DMS153 treated with DMSO at 0.1 percent for 48 hours (cell line): ENCODE results near the gene TRERF1.

Experiments used
- DNase-seq: peaks from one replicate; lab custom pipeline; 2025; ENCODE audit not compliant: unreplicated experiment; lab: John Stamatoyannopoulos, UW

TRERF1 gene

GRCh38 chr6:42280966-42281533, 170.7 kb downstream of the TRERF1 start:
- no peak for DNase-seq

GRCh38 chr6:42279966-42280629, 171.6 kb downstream of the TRERF1 start:
- no peak for DNase-seq

DNA sequence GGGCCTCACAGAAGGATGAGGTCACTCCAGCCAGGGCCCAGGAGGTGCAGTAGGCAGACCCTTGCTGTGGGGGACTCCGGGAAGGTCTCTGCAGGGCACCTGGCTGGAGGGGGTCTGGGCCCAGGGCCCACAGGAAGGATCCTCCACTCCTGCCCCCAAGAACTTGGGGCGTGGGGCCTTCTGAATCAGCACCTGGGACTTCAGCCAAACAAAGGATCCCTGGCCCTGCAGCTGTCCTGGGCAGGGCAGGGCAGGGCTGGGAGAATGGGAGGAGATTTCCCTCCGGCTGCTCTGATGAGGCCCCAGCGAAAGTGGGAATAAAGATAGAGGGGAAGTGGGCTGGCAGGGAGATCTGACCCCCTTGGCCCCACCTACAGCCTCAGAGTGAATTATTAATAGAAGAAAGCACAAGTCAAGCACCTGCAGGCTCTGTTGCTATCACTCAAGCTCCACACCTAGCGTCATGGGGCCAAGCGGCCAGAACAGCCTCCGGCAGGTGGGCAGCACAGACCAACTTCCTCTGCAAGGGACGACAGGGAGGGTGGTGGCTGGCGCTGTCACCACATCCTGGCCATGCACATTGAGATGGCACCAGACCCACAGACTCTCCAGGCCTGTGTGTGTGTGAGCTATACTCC, 172.5 kb downstream of the TRERF1 start:
- DNase-seq, result no peak

- DNase-seq, result no peak
These were observed 173.4 kb downstream of the TRERF1 start for GRCh38 chr6:42278131-42278853.

DNA sequence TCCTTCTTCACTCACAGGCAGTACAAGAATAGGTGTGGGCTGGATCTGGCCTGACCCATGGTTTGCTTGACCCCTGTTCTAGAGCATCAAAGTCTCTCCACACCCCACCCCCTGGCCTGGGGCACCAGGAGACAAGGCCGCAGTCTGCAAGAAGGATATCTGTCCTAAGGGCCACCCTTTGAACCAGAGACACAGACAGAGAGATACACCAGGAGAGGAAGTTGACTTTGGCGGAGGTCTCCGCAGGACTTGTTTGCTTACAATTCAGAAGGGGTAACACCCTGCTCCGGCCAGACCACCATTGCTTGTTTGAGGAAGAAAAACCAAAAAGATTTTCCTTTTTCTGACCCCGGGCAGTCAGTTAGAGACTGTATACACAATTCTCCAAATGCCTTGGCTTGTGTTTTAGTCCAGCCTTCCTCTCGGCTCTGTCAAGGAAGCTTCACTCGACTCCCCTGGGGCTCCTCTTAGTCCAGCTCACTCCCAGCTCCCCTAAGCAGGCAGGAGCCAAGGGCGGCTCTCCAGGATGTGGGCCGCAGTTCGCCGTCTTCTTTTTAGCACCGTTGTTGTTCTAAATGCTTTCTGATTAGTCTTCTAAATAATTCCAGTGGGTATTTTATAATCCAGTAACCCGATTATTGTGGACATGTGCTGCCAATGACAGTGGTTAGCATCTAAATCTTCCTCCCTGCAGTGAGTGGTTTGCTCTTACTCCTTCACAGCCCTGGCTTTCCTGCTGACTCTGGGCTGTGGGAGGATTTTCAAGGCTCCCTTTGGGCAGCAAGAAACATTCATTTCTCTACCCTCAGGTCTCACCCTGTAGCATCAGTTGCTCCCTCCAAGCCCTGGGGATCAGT, 175.5 kb downstream of the TRERF1 start:
- DNase-seq, result no peak

DNA sequence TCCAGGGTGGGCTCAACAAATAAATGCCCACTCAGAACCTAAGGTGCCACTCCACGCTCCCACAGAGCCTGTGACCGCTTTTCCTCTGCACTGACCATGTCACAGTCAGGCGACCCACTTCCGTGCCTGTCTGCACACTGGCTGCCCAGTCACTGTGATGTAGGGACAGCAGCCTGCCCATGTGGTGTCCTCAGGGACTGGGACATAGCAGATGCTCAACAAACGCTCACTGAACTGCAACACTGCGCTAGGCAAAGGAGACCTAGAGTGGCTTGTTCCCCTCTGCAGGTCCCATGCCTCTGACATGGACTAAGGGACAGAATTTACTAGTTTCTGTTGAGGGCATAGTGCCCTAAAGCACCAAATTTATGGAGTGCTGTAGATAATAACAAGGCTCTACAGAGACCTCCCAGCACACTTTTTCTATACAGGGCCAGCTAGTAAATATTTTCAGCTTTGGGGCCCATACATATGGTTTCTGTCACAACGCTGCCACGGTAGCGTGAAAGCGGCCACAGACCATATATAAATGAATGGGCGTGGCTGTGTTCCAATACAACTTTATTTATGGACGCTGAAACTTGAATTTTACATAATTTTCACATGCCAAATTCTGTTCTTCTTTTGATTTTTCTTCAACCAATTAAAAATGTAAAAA, 176.2 kb downstream of the TRERF1 start:
- DNase-seq, result no peak

- no peak for DNase-seq
These were observed 176.8 kb downstream of the TRERF1 start for GRCh38 chr6:42274898-42275297.

GRCh38 chr6:42271834-42272805, 179.6 kb downstream of the TRERF1 start:
- DNase-seq, result no peak

- DNase-seq, result no peak
These were observed 181.7 kb downstream of the TRERF1 start for GRCh38 chr6:42269974-42270510.

- DNase-seq, result no peak
These were observed 182.2 kb downstream of the TRERF1 start for GRCh38 chr6:42269553-42269952.

GRCh38 chr6:42268835-42269204, 182.9 kb downstream of the TRERF1 start:
- DNase-seq, result no peak

GRCh38 chr6:42268016-42268834, 183.5 kb downstream of the TRERF1 start:
- no peak for DNase-seq

- no peak for DNase-seq
These were observed 185.2 kb downstream of the TRERF1 start for GRCh38 chr6:42266538-42266937.

DNA sequence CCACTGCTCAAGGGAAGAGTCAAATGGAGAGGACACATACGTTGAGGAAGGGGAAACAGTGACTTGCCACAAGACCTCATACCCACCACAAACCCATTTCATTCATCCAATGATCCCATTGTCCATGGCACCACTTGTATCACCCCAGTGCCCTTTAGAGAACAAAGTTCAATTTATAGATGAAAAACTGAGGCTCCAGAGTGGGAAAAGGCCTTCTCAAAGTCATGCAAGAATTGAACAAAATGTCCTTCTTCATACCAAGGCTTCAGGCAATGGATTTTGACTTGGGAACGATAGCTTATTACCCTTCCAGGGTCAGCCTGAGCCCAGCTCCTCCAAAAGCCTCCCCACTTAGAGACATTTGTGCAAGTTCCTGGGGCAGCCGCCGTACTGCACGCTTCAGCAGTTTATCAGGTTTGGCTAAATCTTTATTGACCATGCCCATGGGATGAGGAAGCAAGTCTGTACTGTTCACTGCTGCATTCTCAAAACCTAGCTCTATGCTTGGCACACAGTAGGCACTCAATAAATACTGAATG, 186.8 kb downstream of the TRERF1 start:
- DNase-seq, result no peak

DNA sequence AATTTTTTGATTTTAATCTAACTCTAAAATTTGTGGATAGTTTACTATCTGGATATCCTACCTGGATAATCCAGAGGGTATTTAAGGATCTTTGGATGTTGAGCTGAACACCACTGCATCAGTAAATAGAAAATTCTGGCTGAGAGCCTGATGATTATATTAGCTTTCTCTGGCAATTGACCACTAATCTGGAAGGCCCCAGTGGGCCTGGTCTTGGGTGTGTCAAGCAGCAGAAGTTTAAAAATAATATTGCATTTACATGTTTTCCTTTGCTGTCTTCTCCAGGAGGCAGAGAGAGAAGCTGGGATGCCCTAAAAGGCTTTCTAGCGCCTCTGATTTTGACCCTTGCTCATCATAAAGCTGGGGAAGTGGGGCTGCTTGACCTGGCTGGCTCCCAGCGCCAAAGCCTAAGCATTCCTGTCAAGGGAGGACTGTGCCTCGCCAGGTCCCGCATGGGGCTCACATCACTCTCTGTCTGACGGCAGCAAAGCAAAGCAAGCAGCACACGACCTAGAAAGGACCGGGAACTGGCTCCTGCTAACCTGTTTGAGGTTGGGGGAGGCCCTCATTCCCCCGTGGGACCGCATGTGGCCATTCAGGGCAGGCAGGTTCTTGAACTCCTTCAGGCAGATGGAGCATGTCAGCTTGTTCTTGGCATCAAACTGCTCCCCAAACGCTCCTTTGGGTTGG, 187.4 kb downstream of the TRERF1 start:
- no peak for DNase-seq

DNA sequence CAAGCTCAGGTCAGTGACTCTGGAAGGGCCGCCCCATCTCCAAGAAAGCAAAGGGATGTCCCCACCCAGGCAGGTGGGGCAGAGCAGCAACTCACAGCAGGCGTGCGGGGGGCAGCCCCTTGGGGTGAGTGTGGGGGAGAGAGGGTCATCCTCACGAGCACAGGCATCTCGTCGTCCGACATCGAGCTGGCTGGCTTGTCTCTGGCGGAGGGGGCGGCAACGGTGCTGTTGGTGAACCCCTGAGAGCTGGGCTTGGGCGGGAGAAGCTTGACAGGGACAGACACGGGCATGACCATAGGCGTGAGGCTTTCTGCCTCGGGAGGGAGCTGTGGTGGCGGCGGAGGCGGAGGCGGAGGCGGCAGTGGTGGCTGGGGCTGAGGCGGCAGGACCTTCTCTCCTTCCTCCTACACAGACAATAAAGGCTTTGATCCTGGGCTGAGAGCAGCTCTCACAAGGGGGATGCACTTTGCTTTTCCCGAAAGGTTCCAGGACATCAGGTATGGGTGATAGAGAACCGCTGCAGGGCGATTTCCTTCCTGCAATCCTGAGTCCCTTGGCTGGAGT, 188.5 kb downstream of the TRERF1 start:
- no peak for DNase-seq

DNA sequence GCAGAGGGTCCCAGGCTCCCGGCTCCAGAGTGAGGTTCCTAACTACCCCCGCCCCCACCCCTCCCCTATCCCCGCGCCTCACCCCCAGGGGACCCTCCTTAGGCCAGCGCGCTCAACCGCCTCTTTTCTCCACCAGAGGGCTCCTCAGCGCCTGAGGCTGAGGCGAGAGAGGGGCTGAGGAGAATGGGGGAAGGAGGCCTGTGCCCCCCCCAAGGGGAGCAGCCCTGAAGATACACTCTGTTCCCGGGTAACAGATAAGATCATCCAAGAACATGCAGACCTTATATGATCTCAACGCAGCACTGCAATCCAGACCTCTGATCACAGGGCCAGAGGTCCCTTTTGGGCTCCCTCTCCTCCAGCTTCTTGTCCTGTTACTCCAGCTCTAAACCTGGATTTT, 190.8 kb downstream of the TRERF1 start:
- DNase-seq, result no peak
